H1 (cell line): Measurements from ENCODE around the gene OVOL3. TPM values are rescaled to one million over a fixed set of nuclear protein-coding genes. Genes with fewer than 3 reads are reported as not detected.

Source experiments
- CTCF ChIA-PET: fragments of 300-600 bp; sonication (Branson Sonifier 250); formaldehyde crosslinking; loops from one replicate; lab custom pipeline; 2021; ENCODE audit not compliant: partially characterized antibody; lab: Charles Lee
- POLR2A ChIA-PET: fragments of 300-600 bp; sonication (Branson Sonifier 250); formaldehyde crosslinking; loops from one replicate; lab custom pipeline; 2021; ENCODE audit warnings: inconsistent platforms; ENCODE audit not compliant: partially characterized antibody; lab: Charles Lee
- DNase-seq, 2 experiments: peaks; one replicate each; pipeline versions ENCODE4 v3.0.0 to v3.0.0-alpha.2; 2010 to 2022; ENCODE audit warnings: low spot score in 2 of 2, low read depth in 1 of 2, mixed read lengths in 1 of 2
- FAIRE-seq: peaks from 2 replicates; lab custom pipeline; 2011; peaks lifted over from hg19 to GRCh38; lab: Jason Lieb, UNC
- H2AFZ ChIP-seq: 2 replicates; pipeline ENCODE4 v1.8.1; 2012; ENCODE audit warnings: low read length, inconsistent platforms
- H2AK5ac ChIP-seq: 2 replicates; pipeline ENCODE4 v1.6.1; 2013; ENCODE audit warnings: low read depth, low read length
- H2BK120ac ChIP-seq: replicated peaks from 2 replicates; pipeline ENCODE3; 2013; ENCODE audit warnings: low read depth, low read length, inconsistent platforms
- H2BK12ac ChIP-seq: 2 replicates; pipeline ENCODE4 v1.6.1; 2013; ENCODE audit warnings: low read depth, low read length
- H2BK15ac ChIP-seq: 2 replicates; pipeline ENCODE4 v1.6.1; 2013; ENCODE audit warnings: low read length
- H2BK20ac ChIP-seq: 2 replicates; pipeline ENCODE4 v1.6.1; 2013; ENCODE audit warnings: low read length
- H2BK5ac ChIP-seq: 2 replicates; pipeline ENCODE4 v1.6.1; 2013; ENCODE audit warnings: low read depth, low read length
- H3K14ac ChIP-seq: 2 replicates; pipeline ENCODE4 v1.6.1; 2013; ENCODE audit warnings: inconsistent platforms; ENCODE audit not compliant: insufficient read length
- H3K18ac ChIP-seq: 2 replicates; pipeline ENCODE4 v1.6.1; 2013; ENCODE audit warnings: low read length; ENCODE audit errors: extremely low read depth
- H3K23ac ChIP-seq: 2 replicates; pipeline ENCODE4 v1.6.1; 2013; ENCODE audit warnings: inconsistent platforms; ENCODE audit not compliant: insufficient read length
- H3K23me2 ChIP-seq: 2 replicates; pipeline ENCODE4 v1.6.1; 2013; ENCODE audit warnings: low read depth, low read length
- H3K27ac ChIP-seq: 2 replicates; pipeline ENCODE4 v1.6.1; 2011; ENCODE audit warnings: low read depth, low read length, inconsistent platforms
- H3K27me3 ChIP-seq, 4 experiments: replicated peaks in 1 of 4; 1 replicate in 1 of 4; 2 replicates in 3 of 4; pipeline versions ENCODE4 v1.6.1 to v1.8.1; 2011 to 2013; ENCODE audit warnings: low read length in 3 of 4, mild to moderate bottlenecking in 3 of 4, inconsistent platforms in 2 of 4, mixed read lengths in 2 of 4, moderate library complexity in 1 of 4; ENCODE audit not compliant: control insufficient read depth in 3 of 4, insufficient read depth in 3 of 4; ENCODE audit errors: extremely low read depth in 1 of 4
- H3K36me3 ChIP-seq, 4 experiments: 2 replicates each; pipeline versions ENCODE4 v1.6.1 to v1.8.1; 2011 to 2013; ENCODE audit warnings: mild to moderate bottlenecking in 4 of 4, low read length in 3 of 4, moderate library complexity in 2 of 4, control low read depth in 1 of 4, inconsistent platforms in 1 of 4; ENCODE audit not compliant: insufficient read depth in 4 of 4, control insufficient read depth in 2 of 4
- H3K4ac ChIP-seq: replicated peaks from 2 replicates; pipeline ENCODE3; 2013; ENCODE audit warnings: low read length, low read depth, mixed read lengths, inconsistent platforms; ENCODE audit not compliant: insufficient read length
- H3K4me1 ChIP-seq, 4 experiments: replicated peaks in 1 of 4; 1 replicate in 1 of 4; 2 replicates in 3 of 4; pipeline versions ENCODE4 v1.6.1 to v1.8.1; 2011 to 2013; ENCODE audit warnings: low read length in 3 of 4, inconsistent platforms in 2 of 4, mixed read lengths in 1 of 4; ENCODE audit not compliant: insufficient read depth in 4 of 4, control insufficient read depth in 3 of 4
- H3K4me2 ChIP-seq, 2 experiments: 2 replicates each; pipeline versions ENCODE4 v1.6.1 to v1.8.1; 2011 to 2013; ENCODE audit warnings: low read depth in 2 of 2, low read length in 2 of 2, control low read depth in 1 of 2, inconsistent platforms in 1 of 2, mild to moderate bottlenecking in 1 of 2; ENCODE audit not compliant: insufficient read depth in 1 of 2
- H3K4me3 ChIP-seq, 4 experiments: fragments of 200-600, 300-600 bp in 1 of 4; sonication (generic), shearing (Covaris generic), sonication (Bioruptor Twin) in 1 of 4; 2 replicates each; pipeline versions ENCODE4 v1.5.1 to v1.8.1; 2011 to 2016; ENCODE audit warnings: low read length in 4 of 4, low read depth in 3 of 4, control low read depth in 2 of 4, inconsistent platforms in 2 of 4, mild to moderate bottlenecking in 2 of 4, mixed read lengths in 1 of 4, moderate library complexity in 1 of 4; ENCODE audit not compliant: insufficient read depth in 2 of 4; ENCODE audit errors: extremely low read depth in 1 of 4
- H3K56ac ChIP-seq: replicated peaks from 2 replicates; pipeline ENCODE3; 2013; ENCODE audit warnings: low read depth, mild to moderate bottlenecking, mixed read lengths, low read length, inconsistent platforms; ENCODE audit not compliant: insufficient read length
- H3K79me1 ChIP-seq: 2 replicates; pipeline ENCODE4 v1.6.1; 2013; ENCODE audit warnings: low read depth, low read length, control low read depth
- H3K79me2 ChIP-seq, 2 experiments: 2 replicates each; pipeline versions ENCODE4 v1.6.1 to v1.8.1; 2012 to 2013; ENCODE audit warnings: low read length in 2 of 2, mild to moderate bottlenecking in 2 of 2, inconsistent platforms in 1 of 2; ENCODE audit not compliant: insufficient read depth in 2 of 2, control insufficient read depth in 1 of 2
- H3K9ac ChIP-seq, 4 experiments: replicated peaks in 1 of 4; 1 replicate in 1 of 4; 2 replicates in 3 of 4; pipeline versions ENCODE4 v1.6.1 to v1.8.1; 2011 to 2013; ENCODE audit warnings: low read depth in 3 of 4, low read length in 3 of 4, control low read depth in 2 of 4, mild to moderate bottlenecking in 2 of 4, moderate library complexity in 2 of 4, inconsistent platforms in 1 of 4; ENCODE audit errors: extremely low read depth in 1 of 4
- H3K9me3 ChIP-seq, 2 experiments: 2 replicates each; pipeline versions ENCODE4 v1.6.1 to v1.8.1; 2012 to 2013; ENCODE audit warnings: mild to moderate bottlenecking in 2 of 2, moderate library complexity in 2 of 2, control low read depth in 1 of 2, inconsistent platforms in 1 of 2, low read depth in 1 of 2, low read length in 1 of 2, mixed read lengths in 1 of 2; ENCODE audit not compliant: insufficient read depth in 2 of 2
- H4K20me1 ChIP-seq, 2 experiments: replicated peaks in 1 of 2; 2 replicates each; pipeline versions ENCODE3 to v1.8.1; 2011 to 2013; ENCODE audit warnings: inconsistent platforms in 2 of 2, low read length in 2 of 2, mild to moderate bottlenecking in 1 of 2; ENCODE audit not compliant: insufficient read depth in 2 of 2, control insufficient read depth in 1 of 2
- H4K5ac ChIP-seq: 2 replicates; pipeline ENCODE4 v1.6.1; 2013; ENCODE audit warnings: low read length, low read depth, mixed read lengths, inconsistent platforms; ENCODE audit not compliant: insufficient read length
- H4K8ac ChIP-seq: 2 replicates; pipeline ENCODE4 v1.8.0; 2013; ENCODE audit warnings: mild to moderate bottlenecking, moderate library complexity, low read length, inconsistent platforms; ENCODE audit not compliant: insufficient read depth; ENCODE audit errors: extremely low read depth
- H4K91ac ChIP-seq: replicated peaks from 2 replicates; pipeline ENCODE3; 2013; ENCODE audit warnings: low read length, mixed read lengths, inconsistent platforms; ENCODE audit not compliant: insufficient read length
- CBX5 ChIP-seq: fragments of 300-800, 300-1000 bp; sonication (generic); IDR thresholded peaks from 2 replicates; pipeline ENCODE4 v1.7.1; 2016; ENCODE audit warnings: antibody characterized with exemption, low read length, low read depth
- CBX8 ChIP-seq: fragments of 300-800, 300-1000 bp; sonication (generic); IDR thresholded peaks from 2 replicates; pipeline ENCODE4 v1.7.1; 2016; ENCODE audit warnings: low read depth, low read length, borderline replicate concordance
- EP300 ChIP-seq, 2 experiments: IDR thresholded peaks; 1 replicate in 1 of 2; 2 replicates in 1 of 2; pipeline ENCODE4 v1.6.1; 2011 to 2012; ENCODE audit warnings: low read depth in 2 of 2, low read length in 2 of 2, mild to moderate bottlenecking in 2 of 2, borderline replicate concordance in 1 of 2, inconsistent platforms in 1 of 2, moderate library complexity in 1 of 2
- MAFK ChIP-seq: IDR thresholded peaks from 2 replicates; pipeline ENCODE4 v1.6.1; 2012; ENCODE audit warnings: low read depth, mild to moderate bottlenecking, improper control_type of control experiment, low read length
- RAD21 ChIP-seq, 2 experiments: IDR thresholded peaks in 1 of 2; conservative IDR thresholded peaks in 1 of 2; 2 replicates each; pipeline ENCODE4 v1.6.1; 2011; ENCODE audit warnings: low read depth in 2 of 2, low read length in 2 of 2, improper control_type of control experiment in 1 of 2, inconsistent platforms in 1 of 2, mild to moderate bottlenecking in 1 of 2, moderate library complexity in 1 of 2
- RXRA ChIP-seq: IDR thresholded peaks from 2 replicates; pipeline ENCODE4 v1.6.1; 2011; ENCODE audit warnings: low read depth, mild to moderate bottlenecking, low read length, moderate library complexity; ENCODE audit not compliant: insufficient read depth
- SIRT6 ChIP-seq: IDR thresholded peaks from one replicate; pipeline ENCODE4 v1.7.1; 2012; ENCODE audit warnings: low read length, inconsistent platforms
- TAF1 ChIP-seq: IDR thresholded peaks from 2 replicates; pipeline ENCODE4 v1.6.1; 2011; ENCODE audit warnings: mild to moderate bottlenecking, low read depth, low read length
- TCF12 ChIP-seq: IDR thresholded peaks from 2 replicates; pipeline ENCODE4 v1.6.1; 2011; ENCODE audit warnings: low read depth, mild to moderate bottlenecking, low read length
- WGBS, 2 experiments: shearing (Covaris generic) in 1 of 2; methylation state at CpG; one replicate each; pipeline versions ENCODE4 v1.1.6 to v1.1.7; 2013 to 2015; ENCODE audit warnings: low lambda C conversion rate in 2 of 2, mixed read lengths in 2 of 2, inconsistent platforms in 1 of 2, low coverage in 1 of 2, missing lambda C conversion rate in 1 of 2; ENCODE audit not compliant: insufficient replicate concordance in 2 of 2, insufficient coverage in 1 of 2, insufficient read length in 1 of 2; ENCODE audit errors: extremely low coverage in 1 of 2, missing lambda C conversion rate in 1 of 2; 5-methylcytosine and 5-hydroxymethylcytosine counted together
- polyA plus RNA-seq, 7 experiments: library from polyadenylated mRNA; depleted of rRNA in 3 of 7; stranded (reverse) in 5 of 7; unstranded in 2 of 7; fragments of >200 nt in 5 of 7; fragments of 200-250 nt in 2 of 7; gene quantifications; 1 replicate in 5 of 7; 2 replicates in 1 of 7; 4 replicates in 1 of 7; pipeline versions ENCODE4 v1.2.1 to v1.2.3, GENCODE V29; 2011 to 2013; ENCODE audit warnings: missing spikeins in 2 of 7, mixed read lengths in 2 of 7
- total RNA-seq: library from RNA; stranded (reverse); fragmentation: NEBNext Ultra II Directional; extraction: Animal tissue kit (Norgen Biotek cat#: 25700); gene quantifications from 2 replicates; pipeline ENCODE4 v1.2.1, GENCODE V29; 2021
- TF ChIP-seq, protein P1 (sequence below): IDR thresholded peaks from 2 replicates; pipeline ENCODE4 v1.6.1; 2012; ENCODE audit warnings: inconsistent platforms

The OVOL3 gene
- total and polyA plus RNA-seq, 2 of the 8 experiments (the other 6 are each of a cell fraction or from before 2014, with no cell fraction given): 0.45 TPM; not detected in 1

DNA sequence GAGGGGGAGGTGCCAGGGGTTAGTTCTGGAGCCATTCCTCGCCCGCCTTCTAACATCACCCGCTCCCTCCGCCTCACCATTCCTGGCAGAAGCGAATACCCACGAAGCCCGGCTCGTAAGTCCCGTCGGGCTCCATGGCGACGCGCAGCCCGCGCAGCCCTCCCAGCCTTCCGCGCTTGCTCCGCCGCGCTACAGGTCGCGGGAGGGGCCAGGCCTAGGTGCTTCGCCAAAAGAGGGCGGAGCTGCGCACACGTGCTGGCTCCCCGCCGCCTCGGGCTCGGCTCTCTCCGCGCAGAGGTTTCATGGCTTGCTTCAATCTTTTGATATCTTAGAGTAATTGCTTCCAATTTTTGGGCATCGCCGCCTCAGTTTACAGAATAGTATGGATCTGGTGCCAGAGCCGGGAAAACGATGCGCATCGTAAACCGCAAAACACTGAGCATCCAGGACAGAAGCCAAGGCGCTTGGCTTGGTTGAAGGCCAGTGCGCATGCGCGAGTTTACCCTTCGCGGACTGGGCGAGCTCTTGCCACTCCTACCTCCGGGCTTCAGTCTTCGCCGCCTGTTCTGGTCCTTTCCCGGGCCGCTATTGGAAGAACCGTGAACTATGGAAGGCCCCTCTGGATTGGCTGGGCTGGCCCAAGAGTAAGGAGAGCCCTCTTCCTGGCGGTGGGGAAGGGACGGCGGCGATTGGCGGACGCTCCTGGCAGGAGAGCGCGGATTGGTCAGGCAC, 3.9 kb downstream of the OVOL3 start, which contains the start of gene POLR2I:
Gene POLR2I, minus strand, starts transcription at position 155 of the 732 bp plus-strand sequence. Its CDS starts 19 bp downstream, at position 136.
- H4K5ac ChIP-seq: peak within 1 kb of the TSS; percentile 79
- H3K36me3 ChIP-seq: peaks cover 4 to 21% (median 12%) of the 10 kb centered on the region in 4 experiments; a peak in 5 of 8 replicates
- H3K18ac ChIP-seq: peak within 1 kb of the TSS; percentile 90
- no peak within 1 kb of the TSS for H3K23ac ChIP-seq
- H3K4me2 ChIP-seq: peak within 1 kb of the TSS; percentile 76 to 94
- DNase-seq (peak; percentile 98 to 99), FAIRE-seq (peak; percentile 81)
- POLR2A ChIA-PET: interaction anchor here (0.7 to 2.9 kb wide), 10 partner anchors 12 to 413 kb away, joined by 3 to 27 read pairs (median 4); partner anchors contain the start of genes THAP8, ZNF146, ZNF260 and ZNF565
- H3K9me3 ChIP-seq: no peaks in the 10 kb centered on the region
- peak within 1 kb of the TSS; percentile 34; the same call in 1 of the 2 replicates for H2AFZ ChIP-seq
- H3K4me1 ChIP-seq: peaks cover 8 to 23% (median 18%) of the 10 kb centered on the region in 4 experiments
- peak within 1 kb of the TSS; percentile 24 for H3K56ac ChIP-seq
- 0 out of 2 replicates have a peak within 1 kb of the TSS, but pooled peaks have one; percentile 37 for H4K8ac ChIP-seq
- H4K20me1 ChIP-seq: peaks cover 3 to 6% of the 10 kb centered on the region in 2 experiments
- H3K4me3 ChIP-seq: peak within 1 kb of the TSS; percentile 73 to 96 (median 82)
- no peaks in the 10 kb centered on the region for H3K27me3 ChIP-seq
- peak within 1 kb of the TSS; percentile 40 for H3K4ac ChIP-seq
- no peak within 1 kb of the TSS for H2BK120ac ChIP-seq
- H3K79me2 ChIP-seq: peaks cover 0 to 9% of the 10 kb centered on the region in 2 experiments; a peak in 1 of 4 replicates
- H2BK12ac ChIP-seq: peak within 1 kb of the TSS; percentile 68; the same call in 1 of the 2 replicates
- peak within 1 kb of the TSS; percentile 39 to 86 (median 56) for H3K9ac ChIP-seq
- no peak within 1 kb of the TSS for H2AK5ac ChIP-seq
- CTCF ChIA-PET: interaction anchor here (1.1 to 1.5 kb wide), 3 partner anchors 10 to 58 kb away, joined by 3 to 5 read pairs (median 3); no protein-coding TSS in a partner anchor
- H2BK20ac ChIP-seq: no peak within 1 kb of the TSS
- H3K79me1 ChIP-seq: peaks cover 15% of the 10 kb centered on the region
- no peak within 1 kb of the TSS for H3K14ac ChIP-seq
- H2BK5ac ChIP-seq: peak within 1 kb of the TSS; percentile 89; the same call in 1 of the 2 replicates
- WGBS, 2 experiments: 1% methylated on average over 60 of the region's 60 CpGs; no CpG with 5 or more reads in 1 of the 2 experiments
- peak within 1 kb of the TSS; percentile 76 for H3K27ac ChIP-seq
- no peak within 1 kb of the TSS; the same call in 1 of the 2 replicates for H2BK15ac ChIP-seq
- peak within 1 kb of the TSS; percentile 63 for H4K91ac ChIP-seq
- H3K23me2 ChIP-seq: peaks cover 10% of the 10 kb centered on the region
- TF ChIP-seq, protein P1, sequence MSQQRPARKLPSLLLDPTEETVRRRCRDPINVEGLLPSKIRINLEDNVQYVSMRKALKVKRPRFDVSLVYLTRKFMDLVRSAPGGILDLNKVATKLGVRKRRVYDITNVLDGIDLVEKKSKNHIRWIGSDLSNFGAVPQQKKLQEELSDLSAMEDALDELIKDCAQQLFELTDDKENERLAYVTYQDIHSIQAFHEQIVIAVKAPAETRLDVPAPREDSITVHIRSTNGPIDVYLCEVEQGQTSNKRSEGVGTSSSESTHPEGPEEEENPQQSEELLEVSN: peak; percentile 96
- TF ChIP-seq CBX8 (no peak), RAD21 (IDR thresholded peaks at IDR 0.05 in 1 of 2, conservative IDR thresholded peaks at IDR 0.05 in 1 of 2; ENCODE audit: low read depth in 2 of 2, low read length in 2 of 2) (no peak), SIRT6 (no peak), TCF12 (0 out of 2 replicates have a peak, but pooled peaks have one; percentile 32), CBX5 (no peak), EP300 (IDR thresholded peaks at IDR 0.05; ENCODE audit: borderline replicate concordance in 1 of 2, low read depth in 2 of 2, low read length in 2 of 2) (no peak), RXRA (no peak), MAFK (no peak), TAF1 (peak; percentile 70)
